ENCODE data around the gene AMT.

Gene AMT

GRCh38 chr3:49389297-49389696, 33.0 kb downstream of the AMT start:
- Histone ChIP-seq H3K4me3 (ENCODE audit: low read depth in 1 of 2, low read length in 1 of 2) (no peak overlapping the region), H3K9me3 (no peaks in the 10 kb centered on the region), H3K4me1 (ENCODE audit: control insufficient read depth in 1 of 2, insufficient read depth in 1 of 2, low read depth in 1 of 2, low read length in 1 of 2) (peaks cover 25 to 32% of the 10 kb centered on the region in 2 experiments), H3K36me3 (peaks cover 3% of the 10 kb centered on the region), H3K27ac (peak overlapping the region; percentile 51), H3K27me3 (no peaks in the 10 kb centered on the region)
- no peak for TF ChIP-seq CTCF (IDR thresholded peaks at IDR 0.05)

- H3K27ac ChIP-seq = peak overlapping the region; percentile 51
- no peak for TF ChIP-seq CTCF (IDR thresholded peaks at IDR 0.05)
- no peak overlapping the region for H3K4me3 ChIP-seq (ENCODE audit: low read depth in 1 of 2, low read length in 1 of 2)
- no peaks in the 10 kb centered on the region for H3K27me3 ChIP-seq
- H3K4me1 ChIP-seq (ENCODE audit: control insufficient read depth in 1 of 2, insufficient read depth in 1 of 2, low read depth in 1 of 2, low read length in 1 of 2) = peaks cover 25 to 32% of the 10 kb centered on the region in 2 experiments
- peaks cover 3% of the 10 kb centered on the region for H3K36me3 ChIP-seq
- H3K9me3 ChIP-seq = no peaks in the 10 kb centered on the region
These were observed 33.9 kb downstream of the AMT start for GRCh38 chr3:49388289-49388820.

- Histone ChIP-seq H3K4me1 (ENCODE audit: control insufficient read depth in 1 of 2, insufficient read depth in 1 of 2, low read depth in 1 of 2, low read length in 1 of 2) (peaks cover 25 to 32% of the 10 kb centered on the region in 2 experiments), H3K9me3 (no peaks in the 10 kb centered on the region), H3K4me3 (ENCODE audit: low read depth in 1 of 2, low read length in 1 of 2) (no peak overlapping the region), H3K27ac (peak overlapping the region; percentile 51), H3K27me3 (no peaks in the 10 kb centered on the region), H3K36me3 (peaks cover 3% of the 10 kb centered on the region)
- no peak for TF ChIP-seq CTCF (IDR thresholded peaks at IDR 0.05)
These were observed 34.6 kb downstream of the AMT start for GRCh38 chr3:49387721-49388120.

- H3K4me1 ChIP-seq (ENCODE audit: control insufficient read depth in 1 of 2, insufficient read depth in 1 of 2, low read depth in 1 of 2, low read length in 1 of 2) = peaks cover 31 to 32% of the 10 kb centered on the region in 2 experiments
- no peak for TF ChIP-seq CTCF (IDR thresholded peaks at IDR 0.05)
- peak overlapping the region; percentile 4 to 5 for H3K4me3 ChIP-seq (ENCODE audit: low read depth in 1 of 2, low read length in 1 of 2)
- no peaks in the 10 kb centered on the region for H3K27me3 ChIP-seq
- no peaks in the 10 kb centered on the region for H3K36me3 ChIP-seq
- no peaks in the 10 kb centered on the region for H3K9me3 ChIP-seq
- peak overlapping the region; percentile 77 for H3K27ac ChIP-seq
These were observed 36.1 kb downstream of the AMT start for GRCh38 chr3:49386056-49386756.

GRCh38 chr3:49385617-49386016, 36.7 kb downstream of the AMT start:
- peaks cover 31 to 32% of the 10 kb centered on the region in 2 experiments for H3K4me1 ChIP-seq (ENCODE audit: control insufficient read depth in 1 of 2, insufficient read depth in 1 of 2, low read depth in 1 of 2, low read length in 1 of 2)
- no peaks in the 10 kb centered on the region for H3K36me3 ChIP-seq
- peak overlapping the region; percentile 77 for H3K27ac ChIP-seq
- H3K27me3 ChIP-seq = no peaks in the 10 kb centered on the region
- no peak for TF ChIP-seq CTCF (IDR thresholded peaks at IDR 0.05)
- H3K4me3 ChIP-seq (ENCODE audit: low read depth in 1 of 2, low read length in 1 of 2) = peak overlapping the region in 1 of 2 experiments; percentile 5
- no peaks in the 10 kb centered on the region for H3K9me3 ChIP-seq

All from neutrophil (primary cell).